GM10248 (cell line): ENCODE data around the gene CNKSR1.

Experiments
- CTCF ChIA-PET: fragments of 300-600 bp; sonication (Branson Sonifier 250); formaldehyde crosslinking; extraction: SDS; loops from one replicate; lab custom pipeline; 2021; ENCODE audit warnings: antibody characterized with exemption; lab: Yijun Ruan, JAX
- POLR2A ChIA-PET: fragments of 350-650 bp; sonication (Branson Sonifier 250); formaldehyde crosslinking; extraction: SDS; loops from one replicate; lab custom pipeline; 2020; ENCODE audit warnings: antibody characterized with exemption; lab: Yijun Ruan, JAX
- DNase-seq: peaks from one replicate; pipeline ENCODE4 v3.0.0; 2012; ENCODE audit errors: extremely low spot score
- CTCF ChIP-seq: IDR thresholded peaks from 2 replicates; pipeline ENCODE4 v1.5.1; 2012; ENCODE audit warnings: mild to moderate bottlenecking, low read depth; ENCODE audit errors: extremely low read depth, missing control alignments, control extremely low read depth

The CNKSR1 gene

GRCh38 chr1:26233903-26234643, 56.8 kb downstream of the CNKSR1 start, which contains the start of gene CEP85:
Gene CEP85 (plus strand): TSS chr1:26234200. CDS start chr1:26239784, 5,584 bp downstream.
- ChIA-PET POLR2A (interaction anchor here (0.7 to 1.9 kb wide), 3 partner anchors 32 to 84 kb away, joined by 3 to 4 read pairs (median 4); partner anchors contain the start of gene CD52), CTCF (interaction anchor here (0.6 to 5.2 kb wide), 73 partner anchors 9 to 338 kb away, joined by 3 to 40 read pairs (median 4); partner anchors contain the start of genes C1orf232, CATSPER4, CD52 and CNKSR1)
- TF ChIP-seq CTCF: peak; percentile 97
- peak; percentile 100 for DNase-seq

GRCh38 chr1:26234644-26235370, 57.5 kb downstream of the CNKSR1 start:
- ChIA-PET POLR2A (interaction anchor here (0.6 to 1.9 kb wide), 3 partner anchors 31 to 91 kb away, joined by 3 to 4 read pairs (median 4); partner anchors contain the start of gene CD52), CTCF (interaction anchor here (0.6 to 5.2 kb wide), 72 partner anchors 8 to 338 kb away, joined by 3 to 40 read pairs (median 4); partner anchors contain the start of genes C1orf232, CATSPER4, CD52 and CNKSR1)
- peak; percentile 16 for TF ChIP-seq CTCF
- DNase-seq: peak; percentile 28

- TF ChIP-seq CTCF: no peak
- ChIA-PET CTCF (interaction anchor here (0.9 to 2.0 kb wide), 4 partner anchors 10 to 84 kb away, joined by 3 to 7 read pairs (median 6); partner anchors contain the start of gene ZNF593), POLR2A (no interaction called here)
- no peak for DNase-seq
Measured at GRCh38 chr1:26237230-26237966, 60.1 kb downstream of the CNKSR1 start.
